ENCODE data around the gene CDC42BPB.
A peak's percentile ranks its signal among the peaks of the same experiment; 100 is the strongest.
"Not testable (repeated sequence)": the region's sequence is repeated elsewhere in the genome, so short reads cannot be mapped to it uniquely, and the experiment has no call there.

CDC42BPB gene

GRCh38 chr14:102931580-102932285, 125.6 kb downstream of the CDC42BPB start:
- no peak for DNase-seq (ENCODE audit: low read depth in 1 of 2, low spot score in 1 of 2)

GRCh38 chr14:102930753-102931579, 126.4 kb downstream of the CDC42BPB start:
- no peak for DNase-seq (ENCODE audit: low read depth in 1 of 2, low spot score in 1 of 2)

- DNase-seq (ENCODE audit: low read depth in 1 of 2, low spot score in 1 of 2), result no peak
Measured at GRCh38 chr14:102930138-102930752, 127.1 kb downstream of the CDC42BPB start.

GRCh38 chr14:102929241-102930137, 127.9 kb downstream of the CDC42BPB start:
- no peak for DNase-seq (ENCODE audit: low read depth in 1 of 2, low spot score in 1 of 2)

GRCh38 chr14:102928412-102929240, 128.7 kb downstream of the CDC42BPB start:
- peak; percentile 33 to 58 for DNase-seq (ENCODE audit: low read depth in 1 of 2, low spot score in 1 of 2)

GRCh38 chr14:102927878-102928411, 129.4 kb downstream of the CDC42BPB start:
- DNase-seq (ENCODE audit: low read depth in 1 of 2, low spot score in 1 of 2), result no peak

- DNase-seq (ENCODE audit: low read depth in 1 of 2, low spot score in 1 of 2), result no peak
Measured at GRCh38 chr14:102927346-102927877, 129.9 kb downstream of the CDC42BPB start.

- DNase-seq (ENCODE audit: low read depth in 1 of 2, low spot score in 1 of 2), result not testable (repeated sequence)
Measured at GRCh38 chr14:102926840-102927239, 130.5 kb downstream of the CDC42BPB start.

- DNase-seq (ENCODE audit: low read depth in 1 of 2, low spot score in 1 of 2), result no peak
Measured at GRCh38 chr14:102926104-102926503, 131.2 kb downstream of the CDC42BPB start.

- no peak for DNase-seq (ENCODE audit: low read depth in 1 of 2, low spot score in 1 of 2)
Measured at GRCh38 chr14:102925646-102926045, 131.7 kb downstream of the CDC42BPB start.

- DNase-seq (ENCODE audit: low read depth in 1 of 2, low spot score in 1 of 2), result no peak
Measured at GRCh38 chr14:102924632-102925588, 132.4 kb downstream of the CDC42BPB start.

GRCh38 chr14:102923925-102924486, 133.3 kb downstream of the CDC42BPB start:
- DNase-seq (ENCODE audit: low read depth in 1 of 2, low spot score in 1 of 2), result no peak

GRCh38 chr14:102923201-102923924, 134.0 kb downstream of the CDC42BPB start:
- no peak for DNase-seq (ENCODE audit: low read depth in 1 of 2, low spot score in 1 of 2)

GRCh38 chr14:102922490-102923200, 134.7 kb downstream of the CDC42BPB start, which contains the start of gene AMN:
Gene AMN, plus strand, starts transcription at chr14:102922663. Its CDS starts 26 bp downstream, at chr14:102922689.
- DNase-seq (ENCODE audit: low read depth in 1 of 2, low spot score in 1 of 2), result no peak

GRCh38 chr14:102920998-102921304, 136.4 kb downstream of the CDC42BPB start:
- no peak for DNase-seq (ENCODE audit: low read depth in 1 of 2, low spot score in 1 of 2)

GRCh38 chr14:102920273-102920997, 136.9 kb downstream of the CDC42BPB start:
- no peak for DNase-seq (ENCODE audit: low read depth in 1 of 2, low spot score in 1 of 2)
